Fibroblast of lung (primary cell): ENCODE data around the gene WWOX. TPM values are rescaled to one million over a fixed set of nuclear protein-coding genes. Genes with fewer than 3 reads are reported as not detected.

ENCODE experiments used
- DNase-seq, 2 donors: peaks; one replicate each; pipeline versions ENCODE4 v3.0.0 to v3.0.0-alpha.2; 2010; ENCODE audit warnings: low read depth in 2 of 2
- H2AFZ ChIP-seq: 2 replicates; pipeline ENCODE4 v1.5.1; 2012; ENCODE audit warnings: low read length, control low read depth, inconsistent platforms
- H3K27ac ChIP-seq: 2 replicates; pipeline ENCODE4 v1.5.1; 2011; ENCODE audit warnings: low read length, control low read depth; ENCODE audit not compliant: insufficient read depth
- H3K27me3 ChIP-seq: 2 replicates; pipeline ENCODE4 v1.5.1; 2011; ENCODE audit warnings: mild to moderate bottlenecking, low read length; ENCODE audit not compliant: control insufficient read depth, insufficient read depth
- H3K36me3 ChIP-seq: 2 replicates; pipeline ENCODE4 v1.5.1; 2011; ENCODE audit warnings: low read length; ENCODE audit not compliant: control insufficient read depth, insufficient read depth
- H3K4me1 ChIP-seq: 2 replicates; pipeline ENCODE4 v1.5.1; 2011; ENCODE audit warnings: low read length; ENCODE audit not compliant: control insufficient read depth, insufficient read depth; ENCODE audit errors: extremely low read depth
- H3K4me2 ChIP-seq: 2 replicates; pipeline ENCODE4 v1.5.1; 2011; ENCODE audit warnings: low read length, control low read depth; ENCODE audit not compliant: insufficient read depth; ENCODE audit errors: extremely low read depth
- H3K4me3 ChIP-seq, 4 experiments: fragments of 200-600 bp in 1 of 4; sonication (generic) in 1 of 4; replicated peaks in 1 of 4; 2 replicates each; pipeline ENCODE4 v1.5.1; 2011 to 2016; ENCODE audit warnings: low read length in 4 of 4, low read depth in 3 of 4, mild to moderate bottlenecking in 3 of 4, control low read depth in 2 of 4, inconsistent platforms in 1 of 4, mixed read lengths in 1 of 4; ENCODE audit not compliant: insufficient read depth in 1 of 4; ENCODE audit errors: control extremely low read depth in 1 of 4
- H3K79me2 ChIP-seq: 2 replicates; pipeline ENCODE4 v1.5.1; 2012; ENCODE audit warnings: mild to moderate bottlenecking, low read length, inconsistent platforms; ENCODE audit not compliant: control insufficient read depth, insufficient read depth
- H3K9ac ChIP-seq: 2 replicates; pipeline ENCODE4 v1.5.1; 2011; ENCODE audit warnings: mild to moderate bottlenecking, low read length, control low read depth; ENCODE audit not compliant: insufficient read depth
- H3K9me3 ChIP-seq: 2 replicates; pipeline ENCODE4 v1.5.1; 2012; ENCODE audit warnings: low read depth, low read length; ENCODE audit not compliant: control insufficient read depth, insufficient read depth
- H4K20me1 ChIP-seq: 2 replicates; pipeline ENCODE4 v1.5.1; 2011; ENCODE audit warnings: low read length; ENCODE audit not compliant: control insufficient read depth, insufficient read depth; ENCODE audit errors: extremely low read depth
- CTCF ChIP-seq, 2 donors: IDR thresholded peaks in 1 of 2; conservative IDR thresholded peaks in 1 of 2; 1 replicate in 1 of 2; 2 replicates in 1 of 2; pipeline ENCODE4 v1.5.1; 2011 to 2012; ENCODE audit warnings: low read length in 2 of 2, control low read depth in 1 of 2, inconsistent platforms in 1 of 2, low read depth in 1 of 2, mild to moderate bottlenecking in 1 of 2
- EZH2 ChIP-seq: IDR thresholded peaks from 2 replicates; pipeline ENCODE4 v1.5.1; 2012; ENCODE audit warnings: low read length, control low read depth, mild to moderate bottlenecking; ENCODE audit errors: missing control alignments
- polyA plus RNA-seq, 2 donors: library from polyadenylated mRNA; depleted of rRNA in 1 of 2; stranded (reverse) in 1 of 2; unstranded in 1 of 2; fragments of >200 nt; gene quantifications; 2 replicates each; pipeline ENCODE4 v1.2.1, GENCODE V29; 2011 to 2012; ENCODE audit warnings: missing spikeins in 1 of 2
- total RNA-seq: library from RNA; depleted of rRNA; stranded (reverse); fragments of >200 nt; gene quantifications from 2 replicates; pipeline ENCODE4 v1.2.1, GENCODE V29; 2014

The WWOX gene
- total and polyA plus RNA-seq, 2 donors (not counting 1 experiment from before 2014, with no cell fraction given) = 5.6 to 16.3 TPM

GRCh38 chr16:79182616-79183015 is 1083.2 kb downstream of the WWOX start:
- Histone ChIP-seq H3K9ac (no peak overlapping the region), H3K79me2 (no peaks in the 10 kb centered on the region), H3K4me1 (no peaks in the 10 kb centered on the region), H2AFZ (no peak overlapping the region), H4K20me1 (no peaks in the 10 kb centered on the region), H3K27me3 (no peaks in the 10 kb centered on the region), H3K27ac (no peak overlapping the region), H3K4me3 (no peak overlapping the region), H3K36me3 (no peaks in the 10 kb centered on the region), H3K9me3 (no peaks in the 10 kb centered on the region), H3K4me2 (no peak overlapping the region)
- TF ChIP-seq CTCF (conservative IDR thresholded peaks at IDR 0.05 in 1 of 2, IDR thresholded peaks at IDR 0.05 in 1 of 2; ENCODE audit: low read depth in 1 of 2, low read length in 2 of 2) (no peak), EZH2 (no peak)
- peak; percentile 17 to 62 for DNase-seq

- Histone ChIP-seq H3K9ac (no peak overlapping the region), H3K27ac (no peak overlapping the region), H3K4me1 (no peaks in the 10 kb centered on the region), H4K20me1 (no peaks in the 10 kb centered on the region), H3K4me3 (no peak overlapping the region), H3K9me3 (no peaks in the 10 kb centered on the region), H3K36me3 (no peaks in the 10 kb centered on the region), H2AFZ (no peak overlapping the region), H3K79me2 (no peaks in the 10 kb centered on the region), H3K4me2 (no peak overlapping the region), H3K27me3 (no peaks in the 10 kb centered on the region)
- no peak for DNase-seq
- TF ChIP-seq CTCF (conservative IDR thresholded peaks at IDR 0.05 in 1 of 2, IDR thresholded peaks at IDR 0.05 in 1 of 2; ENCODE audit: low read depth in 1 of 2, low read length in 2 of 2) = no peak
- no peak for TF ChIP-seq EZH2
Observed at GRCh38 chr16:79183571-79183970, 1084.1 kb downstream of the WWOX start.

- Histone ChIP-seq H3K9me3 (no peaks in the 10 kb centered on the region), H3K27ac (no peak overlapping the region), H3K36me3 (no peaks in the 10 kb centered on the region), H3K4me1 (no peaks in the 10 kb centered on the region), H3K27me3 (no peaks in the 10 kb centered on the region), H4K20me1 (no peaks in the 10 kb centered on the region), H3K79me2 (no peaks in the 10 kb centered on the region), H3K9ac (no peak overlapping the region), H3K4me3 (no peak overlapping the region), H2AFZ (no peak overlapping the region), H3K4me2 (no peak overlapping the region)
- no peak for DNase-seq
- TF ChIP-seq CTCF (conservative IDR thresholded peaks at IDR 0.05 in 1 of 2, IDR thresholded peaks at IDR 0.05 in 1 of 2; ENCODE audit: low read depth in 1 of 2, low read length in 2 of 2) (no peak), EZH2 (no peak)
Observed at GRCh38 chr16:79184464-79185030, 1085.1 kb downstream of the WWOX start.
